ENCODE data around the gene QRICH1. TPM values are rescaled to one million over a fixed set of nuclear protein-coding genes. Genes with fewer than 3 reads are reported as not detected.

QRICH1 gene
- total and polyA plus RNA-seq, 2 of the 13 experiments (the other 11 are each of a cell fraction or from before 2014, with no cell fraction given): 52.6 to 102 TPM

DNA sequence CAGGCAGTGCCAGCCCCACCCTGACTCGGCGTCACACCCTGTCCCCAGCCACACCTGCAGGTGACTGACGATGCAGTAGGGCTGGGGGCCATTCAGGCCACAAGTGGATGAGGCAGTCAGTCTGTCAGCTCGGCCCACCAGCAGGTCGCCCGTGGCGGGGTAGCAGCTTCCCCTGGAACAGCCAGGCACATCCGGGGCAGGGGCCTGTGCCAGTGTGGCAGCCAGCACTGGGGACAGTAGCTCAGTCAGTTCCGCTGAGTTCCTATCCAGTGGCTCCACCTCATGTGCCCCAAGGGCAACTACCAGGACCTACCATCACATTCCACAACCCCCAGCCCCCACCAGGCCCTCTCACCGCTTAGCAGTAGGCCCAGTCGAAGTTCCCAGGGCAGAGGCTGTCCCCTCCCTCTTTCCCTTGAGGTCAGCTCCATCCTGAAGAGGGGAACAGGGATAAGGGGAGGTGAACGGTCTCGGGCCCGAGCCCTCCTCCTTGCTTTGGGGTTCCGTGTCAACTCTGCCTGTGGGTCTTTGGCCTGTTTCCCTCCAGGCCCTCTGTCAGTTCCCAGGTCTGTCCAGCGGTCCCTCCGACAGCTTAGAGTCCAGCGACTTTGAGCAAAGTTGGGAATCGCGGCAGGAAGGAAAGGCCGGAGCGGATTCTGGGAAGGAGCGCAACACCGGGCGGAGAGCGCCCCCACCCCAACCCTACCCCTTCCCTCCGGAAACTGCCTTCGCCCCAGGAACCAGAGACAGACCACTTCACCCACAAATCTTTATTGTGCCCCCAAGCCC, 38.8 kb upstream of the QRICH1 start, which contains the start of gene LAMB2 (continued):
- TF ChIP-seq ARID5B (CRISPR knock-in tag; IDR thresholded peaks at IDR 0.05) (peak; percentile 12; the same call in 1 of the 2 replicates), KDM2A (CRISPR knock-in tag; IDR thresholded peaks at IDR 0.05; ENCODE audit: borderline replicate concordance, low read depth) (0 out of 2 replicates have a peak, but pooled peaks have one; percentile 62), POGK (CRISPR knock-in tag; conservative IDR thresholded peaks at IDR 0.05) (peak; percentile 64; the same call in 1 of the 2 replicates), ZSCAN25 (CRISPR knock-in tag; IDR thresholded peaks at IDR 0.05) (peak; percentile 33; the same call in 1 of the 2 replicates), ZBTB38 (CRISPR knock-in tag; IDR thresholded peaks at IDR 0.05) (0 out of 2 replicates have a peak, but pooled peaks have one; percentile 5), SMAD1 (CRISPR knock-in tag; IDR thresholded peaks at IDR 0.05; ENCODE audit: borderline replicate concordance, low read depth) (no peak), ZNF224 (CRISPR knock-in tag; IDR thresholded peaks at IDR 0.05) (0 out of 2 replicates have a peak, but pooled peaks have one; percentile 41), FOSL2 (CRISPR knock-in tag; IDR thresholded peaks at IDR 0.05) (peak; percentile 34), ZNF530 (CRISPR knock-in tag; IDR thresholded peaks at IDR 0.05; ENCODE audit: low read depth) (no peak), EZH2 (conservative IDR thresholded peaks at IDR 0.05; ENCODE audit: low read depth, low read length) (no peak), ZC3H13 (CRISPR knock-in tag; IDR thresholded peaks at IDR 0.05) (0 out of 2 replicates have a peak, but pooled peaks have one; percentile 54), GATAD2A (CRISPR knock-in tag; IDR thresholded peaks at IDR 0.05) (peak; percentile 54), CREB1 (IDR thresholded peaks at IDR 0.05) (no peak), CREB1 (CRISPR knock-in tag; IDR thresholded peaks at IDR 0.05) (no peak; the same call in 1 of the 2 replicates)
- TF ChIP-seq, protein P1, sequence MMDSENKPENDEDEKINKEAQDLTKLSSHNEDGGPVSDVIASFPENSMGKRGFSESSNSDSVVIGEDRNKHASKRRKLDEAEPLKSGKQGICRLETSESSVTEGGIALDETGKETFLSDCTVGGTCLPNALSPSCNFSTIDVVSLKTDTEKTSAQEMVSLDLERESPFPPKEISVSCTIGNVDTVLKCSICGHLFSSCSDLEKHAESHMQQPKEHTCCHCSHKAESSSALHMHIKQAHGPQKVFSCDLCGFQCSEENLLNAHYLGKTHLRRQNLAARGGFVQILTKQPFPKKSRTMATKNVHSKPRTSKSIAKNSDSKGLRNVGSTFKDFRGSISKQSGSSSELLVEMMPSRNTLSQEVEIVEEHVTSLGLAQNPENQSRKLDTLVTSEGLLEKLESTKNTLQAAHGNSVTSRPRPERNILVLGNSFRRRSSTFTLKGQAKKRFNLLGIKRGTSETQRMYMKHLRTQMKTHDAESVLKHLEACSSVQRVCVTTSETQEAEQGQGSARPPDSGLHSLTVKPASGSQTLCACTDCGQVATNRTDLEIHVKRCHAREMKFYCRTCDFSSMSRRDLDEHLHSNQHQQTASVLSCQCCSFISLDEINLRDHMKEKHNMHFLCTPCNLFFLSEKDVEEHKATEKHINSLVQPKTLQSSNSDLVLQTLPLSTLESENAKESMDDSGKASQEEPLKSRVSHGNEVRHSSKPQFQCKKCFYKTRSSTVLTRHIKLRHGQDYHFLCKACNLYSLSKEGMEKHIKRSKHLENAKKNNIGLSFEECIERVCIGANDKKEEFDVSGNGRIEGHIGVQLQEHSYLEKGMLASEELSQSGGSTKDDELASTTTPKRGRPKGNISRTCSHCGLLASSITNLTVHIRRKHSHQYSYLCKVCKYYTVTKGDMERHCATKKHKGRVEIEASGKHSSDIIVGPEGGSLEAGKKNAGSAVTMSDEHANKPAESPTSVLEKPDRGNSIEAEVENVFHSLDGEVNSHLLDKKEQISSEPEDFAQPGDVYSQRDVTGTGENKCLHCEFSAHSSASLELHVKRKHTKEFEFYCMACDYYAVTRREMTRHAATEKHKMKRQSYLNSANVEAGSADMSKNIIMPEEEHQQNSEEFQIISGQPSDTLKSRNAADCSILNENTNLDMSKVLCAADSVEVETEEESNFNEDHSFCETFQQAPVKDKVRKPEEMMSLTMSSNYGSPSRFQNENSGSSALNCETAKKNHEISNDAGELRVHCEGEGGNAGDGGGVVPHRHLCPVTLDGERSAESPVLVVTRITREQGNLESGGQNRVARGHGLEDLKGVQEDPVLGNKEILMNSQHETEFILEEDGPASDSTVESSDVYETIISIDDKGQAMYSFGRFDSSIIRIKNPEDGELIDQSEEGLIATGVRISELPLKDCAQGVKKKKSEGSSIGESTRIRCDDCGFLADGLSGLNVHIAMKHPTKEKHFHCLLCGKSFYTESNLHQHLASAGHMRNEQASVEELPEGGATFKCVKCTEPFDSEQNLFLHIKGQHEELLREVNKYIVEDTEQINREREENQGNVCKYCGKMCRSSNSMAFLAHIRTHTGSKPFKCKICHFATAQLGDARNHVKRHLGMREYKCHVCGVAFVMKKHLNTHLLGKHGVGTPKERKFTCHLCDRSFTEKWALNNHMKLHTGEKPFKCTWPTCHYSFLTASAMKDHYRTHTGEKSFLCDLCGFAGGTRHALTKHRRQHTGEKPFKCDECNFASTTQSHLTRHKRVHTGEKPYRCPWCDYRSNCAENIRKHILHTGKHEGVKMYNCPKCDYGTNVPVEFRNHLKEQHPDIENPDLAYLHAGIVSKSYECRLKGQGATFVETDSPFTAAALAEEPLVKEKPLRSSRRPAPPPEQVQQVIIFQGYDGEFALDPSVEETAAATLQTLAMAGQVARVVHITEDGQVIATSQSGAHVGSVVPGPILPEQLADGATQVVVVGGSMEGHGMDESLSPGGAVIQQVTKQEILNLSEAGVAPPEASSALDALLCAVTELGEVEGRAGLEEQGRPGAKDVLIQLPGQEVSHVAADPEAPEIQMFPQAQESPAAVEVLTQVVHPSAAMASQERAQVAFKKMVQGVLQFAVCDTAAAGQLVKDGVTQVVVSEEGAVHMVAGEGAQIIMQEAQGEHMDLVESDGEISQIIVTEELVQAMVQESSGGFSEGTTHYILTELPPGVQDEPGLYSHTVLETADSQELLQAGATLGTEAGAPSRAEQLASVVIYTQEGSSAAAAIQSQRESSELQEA (CRISPR knock-in tag; IDR thresholded peaks at IDR 0.05; ENCODE audit: not compliant biosample characterization): no peak

Measured in HepG2 (cell line).